Body of pancreas (tissue), 4 donors: ENCODE measurements around the gene PHLDB1. TPM values are rescaled to one million over a fixed set of nuclear protein-coding genes. Genes with fewer than 3 reads are reported as not detected.

ENCODE experiments used
- ATAC-seq: fragments of 150-250 bp; one replicate; pipeline ENCODE4 v1.9.1; 2016
- DNase-seq, 4 donors: peaks; one replicate each; pipeline ENCODE4 v3.0.0-alpha.2; 2019
- H3K27ac ChIP-seq, 4 donors: fragments of 200-600 bp; sonication (generic); 1 replicate in 3 of 4; 2 replicates in 1 of 4; pipeline versions ENCODE4 v1.5.1 to v1.6.1; 2016 to 2019; ENCODE audit warnings: mild to moderate bottlenecking in 1 of 4, mixed read lengths in 1 of 4, moderate library complexity in 1 of 4
- H3K27me3 ChIP-seq, 2 donors: fragments of 200-600 bp; sonication (generic); one replicate each; pipeline ENCODE4 v1.6.0; 2016; ENCODE audit warnings: mild to moderate bottlenecking in 1 of 2
- H3K36me3 ChIP-seq, 2 donors: fragments of 200-600 bp; sonication (generic); replicated peaks in 1 of 2; 2 replicates each; pipeline ENCODE4 v1.5.1; 2016; ENCODE audit warnings: low read depth in 2 of 2; ENCODE audit not compliant: insufficient read depth in 1 of 2
- H3K4me1 ChIP-seq: fragments of 200-600 bp; sonication (generic); one replicate; pipeline ENCODE4 v1.6.0; 2016
- H3K4me3 ChIP-seq, 2 donors: fragments of 200-600 bp; sonication (generic); 1 replicate in 1 of 2; 2 replicates in 1 of 2; pipeline ENCODE4 v1.5.1; 2016 to 2019
- H3K9me3 ChIP-seq, 3 donors: fragments of 200-600 bp; sonication (generic); 1 replicate in 2 of 3; 2 replicates in 1 of 3; pipeline ENCODE4 v1.5.1; 2016
- CTCF ChIP-seq, 7 experiments: fragments of 450-650 bp in 4 of 7; fragments of 200-600 bp in 3 of 7; sonication (generic) in 3 of 7; IDR thresholded peaks; one replicate each; pipeline ENCODE4 v1.5.1; 2016 to 2019; ENCODE audit warnings: antibody characterized with exemption in 7 of 7
- POLR2A ChIP-seq, 3 donors: fragments of 450-650 bp; IDR thresholded peaks; one replicate each; pipeline ENCODE4 v1.6.1; 2016; ENCODE audit warnings: antibody characterized with exemption in 3 of 3, mild to moderate bottlenecking in 2 of 3
- WGBS, 2 donors: methylation state at CpG; one replicate each; pipeline ENCODE4 v1.1.5; 2017; 5-methylcytosine and 5-hydroxymethylcytosine counted together
- intact Hi-C: fragments of 100-400 bp; cut with DNase I; formaldehyde crosslinking; loops from one replicate; pipeline ENCODE4 v1.15.1; 2023
- total RNA-seq, 2 donors: library from RNA; depleted of rRNA; stranded (reverse); fragments of >200 nt; gene quantifications; one replicate each; pipeline ENCODE4 v1.1.0, GENCODE V29; 2016

Gene PHLDB1
- 100 to 1,000 TPM in 1 of 2 donors, 10 to 100 TPM in 1; 71.9 to 166 TPM for total RNA-seq

DNA sequence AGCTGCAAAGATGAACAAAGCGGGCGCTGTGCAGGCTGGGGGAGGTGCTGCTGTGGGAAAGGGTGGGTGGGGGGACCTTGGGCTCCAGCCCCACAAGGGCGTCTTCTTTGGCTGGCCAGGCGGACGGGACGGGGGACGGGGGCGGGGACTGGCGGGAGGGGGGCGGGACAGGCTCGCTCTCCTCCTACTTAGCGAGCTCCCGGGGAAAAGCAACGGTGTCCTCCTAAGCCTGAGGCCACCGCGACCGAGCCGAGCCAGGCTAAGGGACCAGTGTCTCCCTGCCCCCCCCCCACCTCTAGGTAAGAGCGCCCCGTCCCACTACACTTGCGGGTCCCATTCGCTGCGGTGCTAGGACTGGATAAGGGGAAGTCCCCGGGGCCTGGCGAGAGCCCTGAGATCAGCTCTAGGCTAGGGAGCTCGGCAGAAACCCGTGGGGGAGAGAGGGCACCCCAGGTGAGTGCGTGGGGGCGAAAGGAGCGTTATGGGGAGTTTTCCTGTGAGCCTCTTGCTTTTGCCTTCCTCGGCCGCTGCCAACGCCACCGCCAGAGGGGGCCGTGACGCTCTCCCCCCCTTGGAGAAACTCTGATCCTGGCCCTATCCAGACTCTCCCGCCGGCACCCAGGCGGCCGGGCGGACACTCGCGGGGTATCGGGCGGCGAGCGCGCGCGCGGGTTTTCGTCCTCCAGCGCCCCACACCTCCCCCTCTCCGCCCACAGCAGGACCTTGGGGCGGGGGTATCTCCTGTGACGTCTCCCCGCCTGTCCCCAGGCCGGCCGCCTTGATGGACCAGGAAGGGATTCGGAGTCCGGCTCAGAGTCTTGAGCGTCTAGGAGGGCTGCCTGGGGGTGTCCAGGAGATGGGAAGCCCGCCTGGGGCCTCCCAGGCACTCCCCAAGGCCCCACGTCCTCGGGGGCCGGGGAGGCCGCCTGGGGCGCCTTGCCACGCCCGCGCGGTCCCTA, at the start of gene PHLDB1:
Gene PHLDB1 (plus strand): TSS at position 215 of the 959 bp plus-strand sequence. CDS start 6,222 bp downstream, outside the sequence.
- Histone ChIP-seq H3K9me3 (no peaks in the 10 kb centered on the region), H3K27me3 (no peaks in the 10 kb centered on the region), H3K4me3 (peak within 1 kb of the TSS; percentile 18 to 27), H3K27ac (peak within 1 kb of the TSS; percentile 73 to 87 (median 80)), H3K36me3 (no peaks in the 10 kb centered on the region), H3K4me1 (peaks cover 67% of the 10 kb centered on the region)
- DNase-seq (peak; percentile 62 to 66 (median 66)), ATAC-seq (peak; percentile 54)
- WGBS, 2 donors: 1 to 12% methylated on average over 9 to 61 of the region's 72 CpGs
- intact Hi-C loops: no loop called here
- TF ChIP-seq POLR2A (IDR thresholded peaks at IDR 0.05): peak; percentile 37 to 66 (median 65)
- TF ChIP-seq CTCF (IDR thresholded peaks at IDR 0.05): peak in 6 of 7 experiments; percentile 17 to 51 (median 39)

GRCh38 chr11:118560806-118561205, 46.6 kb upstream of the PHLDB1 start:
- TF ChIP-seq POLR2A (IDR thresholded peaks at IDR 0.05) (no peak), CTCF (IDR thresholded peaks at IDR 0.05) (no peak)
- Histone ChIP-seq H3K27me3 (no peaks in the 10 kb centered on the region), H3K36me3 (peaks cover 0 to 7% of the 10 kb centered on the region in 2 donors), H3K9me3 (no peaks in the 10 kb centered on the region), H3K4me1 (peaks cover 7% of the 10 kb centered on the region), H3K4me3 (no peak overlapping the region), H3K27ac (no peak overlapping the region)
- WGBS, 2 donors: 87 to 89% methylated on average over 4 of the region's 4 CpGs
- intact Hi-C loops: no loop called here
- ATAC-seq (no peak), DNase-seq (no peak)

DNA sequence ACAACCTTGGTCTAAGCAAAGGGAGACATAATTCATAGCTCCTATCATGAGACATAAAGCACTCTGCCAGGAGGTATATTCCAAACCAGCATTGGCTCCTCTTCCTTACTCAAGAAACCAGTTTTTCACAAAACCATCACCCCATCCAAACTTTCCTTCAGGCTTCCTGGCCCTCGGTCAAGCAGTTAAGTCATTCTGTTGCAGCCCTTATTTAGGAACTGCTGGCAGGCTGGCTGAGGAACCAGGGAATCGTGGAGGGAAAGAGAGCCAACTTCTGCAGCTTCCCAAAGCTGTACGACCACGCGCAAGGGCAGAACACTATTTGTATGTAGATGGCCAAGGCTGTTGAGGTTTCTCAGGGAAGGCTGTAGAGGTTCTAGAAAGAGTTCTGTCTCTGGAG, 42.4 kb upstream of the PHLDB1 start:
- ATAC-seq: no peak
- TF ChIP-seq CTCF (IDR thresholded peaks at IDR 0.05) (no peak), POLR2A (IDR thresholded peaks at IDR 0.05) (no peak)
- peaks cover 12% of the 10 kb centered on the region for H3K4me1 ChIP-seq
- H3K9me3 ChIP-seq: no peaks in the 10 kb centered on the region
- H3K27ac ChIP-seq: peak overlapping the region in 1 of 4 donors; percentile 25
- 29 to 37% methylated on average over 5 of the region's 5 CpGs for WGBS, 2 donors
- H3K4me3 ChIP-seq: peak overlapping the region in 1 of 2 donors; percentile 76
- no peaks in the 10 kb centered on the region for H3K36me3 ChIP-seq
- intact Hi-C loops: no loop called here
- H3K27me3 ChIP-seq: no peaks in the 10 kb centered on the region
- peak in 1 of 4 donors; percentile 20 for DNase-seq

DNA sequence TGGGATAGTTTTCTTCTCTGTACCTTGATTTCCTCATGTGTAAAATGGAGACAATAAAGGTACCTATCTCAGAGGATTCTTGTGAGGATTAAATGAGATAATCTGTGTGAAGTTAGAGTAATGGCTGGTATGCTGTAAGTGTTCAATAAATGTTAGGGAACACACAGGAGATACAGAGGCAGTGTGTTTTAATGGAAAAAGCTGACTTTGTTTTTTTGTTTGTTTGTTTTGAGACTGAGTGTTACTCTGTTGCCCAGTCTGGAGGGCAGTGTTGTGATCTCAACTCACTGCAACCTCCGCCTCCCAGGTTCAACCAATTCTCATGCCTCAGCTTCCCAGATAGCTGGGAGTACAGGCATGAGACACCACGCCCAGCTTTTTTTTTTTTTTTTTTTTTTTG, 37.7 kb upstream of the PHLDB1 start:
- H3K4me1 ChIP-seq: peaks cover 30% of the 10 kb centered on the region
- no peak for DNase-seq
- H3K36me3 ChIP-seq: no peaks in the 10 kb centered on the region
- H3K9me3 ChIP-seq: no peaks in the 10 kb centered on the region
- no peaks in the 10 kb centered on the region for H3K27me3 ChIP-seq
- 88 to 91% methylated on average over 2 of the region's 2 CpGs for WGBS, 2 donors
- no peak overlapping the region for H3K27ac ChIP-seq
- H3K4me3 ChIP-seq: no peak overlapping the region
- intact Hi-C loops: no loop called here
- no peak for TF ChIP-seq CTCF (IDR thresholded peaks at IDR 0.05)
- no peak for TF ChIP-seq POLR2A (IDR thresholded peaks at IDR 0.05)
- no peak for ATAC-seq
